Raji (cell line): ENCODE data around the gene CALD1.

Experiments used
- POLR2A ChIP-seq: IDR thresholded peaks from 2 replicates; pipeline ENCODE4 v1.6.1; 2011; ENCODE audit warnings: low read depth, low read length, control low read depth; ENCODE audit not compliant: insufficient read depth

The CALD1 gene

GRCh38 chr7:134777470-134777869 is 2.0 kb upstream of the CALD1 start:
- no peak for TF ChIP-seq POLR2A

GRCh38 chr7:134777908-134778580 is 1.4 kb upstream of the CALD1 start:
- no peak for TF ChIP-seq POLR2A

- no peak for TF ChIP-seq POLR2A
Observed at GRCh38 chr7:134779741-134780065, 269 bp downstream of the CALD1 start.

GRCh38 chr7:134780166-134780828 is 863 bp downstream of the CALD1 start:
- TF ChIP-seq POLR2A, result no peak

GRCh38 chr7:134781171-134781570 is 1.7 kb downstream of the CALD1 start:
- no peak for TF ChIP-seq POLR2A

GRCh38 chr7:134782121-134782623 is 2.7 kb downstream of the CALD1 start:
- no peak for TF ChIP-seq POLR2A

GRCh38 chr7:134783294-134784069 is 4.0 kb downstream of the CALD1 start:
- TF ChIP-seq POLR2A, result no peak

- no peak for TF ChIP-seq POLR2A
Observed at GRCh38 chr7:134784251-134785049, 5.0 kb downstream of the CALD1 start.

GRCh38 chr7:134785842-134786241 is 6.4 kb downstream of the CALD1 start:
- no peak for TF ChIP-seq POLR2A

GRCh38 chr7:134787064-134787463 is 7.6 kb downstream of the CALD1 start:
- TF ChIP-seq POLR2A, result no peak

GRCh38 chr7:134787720-134788119 is 8.3 kb downstream of the CALD1 start:
- no peak for TF ChIP-seq POLR2A

GRCh38 chr7:134788191-134788590 is 8.8 kb downstream of the CALD1 start:
- no peak for TF ChIP-seq POLR2A

GRCh38 chr7:134789967-134790685 is 10.7 kb downstream of the CALD1 start:
- TF ChIP-seq POLR2A, result no peak

GRCh38 chr7:134792968-134793367 is 13.5 kb downstream of the CALD1 start:
- no peak for TF ChIP-seq POLR2A
